ENCODE measurements around the gene MSI2.

DNA sequence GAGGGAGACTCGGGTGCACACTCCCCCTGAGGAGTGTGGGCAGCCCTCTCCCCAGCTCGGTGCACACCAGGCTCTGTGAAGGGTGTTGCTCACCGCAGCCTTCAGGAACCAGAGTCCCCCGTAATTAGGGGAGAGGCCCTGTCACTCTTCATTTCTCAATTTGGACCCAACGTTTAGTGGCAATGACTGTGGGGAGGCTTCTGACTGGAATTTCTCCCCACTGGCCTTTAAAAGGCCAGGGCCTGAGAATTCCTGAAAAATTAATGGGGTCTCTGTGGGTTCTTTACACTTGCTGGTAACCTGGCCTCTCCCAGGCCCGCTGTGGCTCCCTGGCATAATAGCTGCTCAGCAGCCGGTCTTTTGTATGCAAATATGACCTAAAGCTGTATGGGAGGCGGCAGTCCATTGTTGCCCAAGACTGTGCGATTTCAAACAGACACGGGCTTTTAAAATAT lies 209.7 kb downstream of the MSI2 start:
- TF ChIP-seq EZH2 (IDR thresholded peaks at IDR 0.05; ENCODE audit: insufficient read depth, poor library complexity, severe bottlenecking): no peak
- no peak for TF ChIP-seq EZH2phosphoT487 (IDR thresholded peaks at IDR 0.05; ENCODE audit: insufficient read depth, low read depth)

Measured in GM23248 (cell line).